ENCODE results near the gene DGKI.
"Not testable (repeated sequence)": the region's sequence is repeated elsewhere in the genome, so short reads cannot be mapped to it uniquely, and the experiment has no call there.

The DGKI gene

GRCh38 chr7:137835486-137836112 is 11.2 kb downstream of the DGKI start:
- no peak for DNase-seq

- DNase-seq = no peak
Observed at GRCh38 chr7:137834552-137834951, 12.2 kb downstream of the DGKI start.

- not testable (repeated sequence) for DNase-seq
Observed at GRCh38 chr7:137832990-137833389, 13.8 kb downstream of the DGKI start.

- no peak for DNase-seq
Observed at GRCh38 chr7:137832382-137832781, 14.4 kb downstream of the DGKI start.

- not testable (repeated sequence) for DNase-seq
Observed at GRCh38 chr7:137831555-137831954, 15.2 kb downstream of the DGKI start.

- no peak for DNase-seq
Observed at GRCh38 chr7:137829337-137829992, 17.3 kb downstream of the DGKI start.

- no peak for DNase-seq
Observed at GRCh38 chr7:137828456-137828855, 18.3 kb downstream of the DGKI start.

GRCh38 chr7:137825489-137825888 is 21.3 kb downstream of the DGKI start:
- no peak for DNase-seq

- peak; percentile 49 for DNase-seq
Observed at GRCh38 chr7:137820677-137821420, 25.9 kb downstream of the DGKI start.

GRCh38 chr7:137820156-137820555 is 26.6 kb downstream of the DGKI start:
- no peak for DNase-seq

GRCh38 chr7:137818036-137818435 is 28.7 kb downstream of the DGKI start:
- DNase-seq = no peak

GRCh38 chr7:137816696-137817320 is 30.0 kb downstream of the DGKI start:
- no peak for DNase-seq

- DNase-seq = no peak
Observed at GRCh38 chr7:137813541-137813940, 33.2 kb downstream of the DGKI start.

- no peak for DNase-seq
Observed at GRCh38 chr7:137810248-137810647, 36.5 kb downstream of the DGKI start.

- no peak for DNase-seq
Observed at GRCh38 chr7:137804836-137805235, 41.9 kb downstream of the DGKI start.

GRCh38 chr7:137801491-137801890 is 45.3 kb downstream of the DGKI start:
- no peak for DNase-seq

- no peak for DNase-seq
Observed at GRCh38 chr7:137801003-137801402, 45.8 kb downstream of the DGKI start.

- no peak for DNase-seq
Observed at GRCh38 chr7:137798073-137798763, 48.6 kb downstream of the DGKI start.

GRCh38 chr7:137795211-137795610 is 51.6 kb downstream of the DGKI start:
- DNase-seq = no peak

GRCh38 chr7:137791930-137792329 is 54.8 kb downstream of the DGKI start:
- DNase-seq = no peak

GRCh38 chr7:137790828-137791227 is 55.9 kb downstream of the DGKI start:
- DNase-seq = no peak

GRCh38 chr7:137789215-137789882 is 57.4 kb downstream of the DGKI start:
- no peak for DNase-seq
